ENCODE measurements around the gene CYSLTR2. TPM values are rescaled to one million over a fixed set of nuclear protein-coding genes. Genes with fewer than 3 reads are reported as not detected.

CYSLTR2 gene
- total RNA-seq, 1 experiment from 2014 or later = not detected

GRCh38 chr13:48643159-48643558 lies 10.6 kb upstream of the CYSLTR2 start:
- Histone ChIP-seq H3K79me2 (ENCODE audit: low read length) (no peaks in the 10 kb centered on the region), H3F3A (ENCODE audit: low read length, unreplicated experiment) (no peaks in the 10 kb centered on the region), H3K4me2 (ENCODE audit: low read length) (no peak overlapping the region), H3K9me2 (replicated peaks; ENCODE audit: low read length) (no peaks in the 10 kb centered on the region), H3K36me3 (ENCODE audit: low read depth, low read length) (no peaks in the 10 kb centered on the region), H4K20me1 (ENCODE audit: low read length) (no peaks in the 10 kb centered on the region), H3K4me1 (ENCODE audit: insufficient read depth, low read length) (no peaks in the 10 kb centered on the region), H3K9me3 (ENCODE audit: low read length) (no peaks in the 10 kb centered on the region), H3K4me3 (ENCODE audit: low read length) (no peak overlapping the region), H2AFZ (ENCODE audit: low read length) (no peak overlapping the region), H3K27ac (ENCODE audit: low read length) (no peak overlapping the region), H3K9ac (ENCODE audit: low read length) (no peak overlapping the region), H3K27me3 (ENCODE audit: low read length) (no peaks in the 10 kb centered on the region)
- TF ChIP-seq EZH2 (IDR thresholded peaks at IDR 0.05; ENCODE audit: low read length, unreplicated experiment) (no peak), EZH2phosphoT487 (IDR thresholded peaks at IDR 0.05; ENCODE audit: borderline replicate concordance, low read length) (no peak), CTCF (conservative IDR thresholded peaks at IDR 0.05; ENCODE audit: low read depth, low read length) (no peak)
- DNase-seq (no peak), ATAC-seq (no peak)
- POLR2A ChIA-PET (ENCODE audit: unreplicated experiment) = no interaction called here
- CTCF ChIA-PET = no interaction called here
- BruUV-seq (replicated peaks) = no TSS peak
- intact Hi-C loops (cut with micrococcal nuclease) = no loop called here

- Histone ChIP-seq H3K9ac (ENCODE audit: low read length) (no peak overlapping the region), H3K4me1 (ENCODE audit: insufficient read depth, low read length) (no peaks in the 10 kb centered on the region), H3F3A (ENCODE audit: low read length, unreplicated experiment) (no peaks in the 10 kb centered on the region), H3K36me3 (ENCODE audit: low read depth, low read length) (no peaks in the 10 kb centered on the region), H3K4me2 (ENCODE audit: low read length) (no peak overlapping the region), H4K20me1 (ENCODE audit: low read length) (no peaks in the 10 kb centered on the region), H3K27ac (ENCODE audit: low read length) (no peak overlapping the region), H3K9me3 (ENCODE audit: low read length) (no peaks in the 10 kb centered on the region), H3K4me3 (ENCODE audit: low read length) (no peak overlapping the region), H2AFZ (ENCODE audit: low read length) (no peak overlapping the region), H3K27me3 (ENCODE audit: low read length) (no peaks in the 10 kb centered on the region), H3K79me2 (ENCODE audit: low read length) (no peaks in the 10 kb centered on the region), H3K9me2 (replicated peaks; ENCODE audit: low read length) (no peaks in the 10 kb centered on the region)
- ATAC-seq (no peak), DNase-seq (no peak)
- no TSS peak for BruUV-seq (replicated peaks)
- intact Hi-C loops (cut with micrococcal nuclease) = no loop called here
- TF ChIP-seq EZH2 (IDR thresholded peaks at IDR 0.05; ENCODE audit: low read length, unreplicated experiment) = no peak
- no peak for TF ChIP-seq CTCF (conservative IDR thresholded peaks at IDR 0.05; ENCODE audit: low read depth, low read length)
- no peak for TF ChIP-seq EZH2phosphoT487 (IDR thresholded peaks at IDR 0.05; ENCODE audit: borderline replicate concordance, low read length)
- POLR2A ChIA-PET (ENCODE audit: unreplicated experiment) = no interaction called here
- CTCF ChIA-PET = no interaction called here
These were observed 9.6 kb upstream of the CYSLTR2 start for GRCh38 chr13:48644141-48644540.

GRCh38 chr13:48644951-48645350 lies 8.8 kb upstream of the CYSLTR2 start:
- intact Hi-C loops (cut with micrococcal nuclease) = no loop called here
- Histone ChIP-seq H3K9me2 (replicated peaks; ENCODE audit: low read length) (no peaks in the 10 kb centered on the region), H3K4me3 (ENCODE audit: low read length) (no peak overlapping the region), H3K27ac (ENCODE audit: low read length) (no peak overlapping the region), H3K36me3 (ENCODE audit: low read depth, low read length) (no peaks in the 10 kb centered on the region), H2AFZ (ENCODE audit: low read length) (no peak overlapping the region), H4K20me1 (ENCODE audit: low read length) (no peaks in the 10 kb centered on the region), H3K4me1 (ENCODE audit: insufficient read depth, low read length) (no peaks in the 10 kb centered on the region), H3K27me3 (ENCODE audit: low read length) (no peaks in the 10 kb centered on the region), H3K9me3 (ENCODE audit: low read length) (no peaks in the 10 kb centered on the region), H3F3A (ENCODE audit: low read length, unreplicated experiment) (no peaks in the 10 kb centered on the region), H3K4me2 (ENCODE audit: low read length) (no peak overlapping the region), H3K9ac (ENCODE audit: low read length) (no peak overlapping the region), H3K79me2 (ENCODE audit: low read length) (no peaks in the 10 kb centered on the region)
- ATAC-seq (no peak), DNase-seq (no peak)
- no TSS peak for BruUV-seq (replicated peaks)
- no peak for TF ChIP-seq CTCF (conservative IDR thresholded peaks at IDR 0.05; ENCODE audit: low read depth, low read length)
- TF ChIP-seq EZH2 (IDR thresholded peaks at IDR 0.05; ENCODE audit: low read length, unreplicated experiment) = no peak
- no peak for TF ChIP-seq EZH2phosphoT487 (IDR thresholded peaks at IDR 0.05; ENCODE audit: borderline replicate concordance, low read length)
- ChIA-PET CTCF (no interaction called here), POLR2A (ENCODE audit: unreplicated experiment) (no interaction called here)

Data from PC-3 (cell line).